Right cardiac atrium (tissue), 5 donors: Measurements from ENCODE around the gene TBX15. TPM values are rescaled to one million over a fixed set of nuclear protein-coding genes. Genes with fewer than 3 reads are reported as not detected.

Experiments used
- ATAC-seq, 2 donors: fragments of 200-7000 bp; cut with Tn5 transposase; one replicate each; pipeline versions ENCODE4 v1.8.0 to v1.9.1; 2020; ENCODE audit warnings: moderate library complexity in 2 of 2, mild to moderate bottlenecking in 1 of 2
- DNase-seq, 3 donors: peaks; one replicate each; pipeline ENCODE4 v3.0.0-alpha.2; 2020
- H3K27ac ChIP-seq: one replicate; pipeline ENCODE4 v1.5.1; 2013; ENCODE audit warnings: mild to moderate bottlenecking, low read length, control low read depth, moderate library complexity
- H3K27me3 ChIP-seq: one replicate; pipeline ENCODE4 v1.6.1; 2013; ENCODE audit not compliant: control insufficient read depth, insufficient read depth
- H3K4me1 ChIP-seq: one replicate; pipeline ENCODE4 v1.6.1; 2013; ENCODE audit warnings: low read length; ENCODE audit not compliant: control insufficient read depth, insufficient read depth
- H3K4me3 ChIP-seq: one replicate; pipeline ENCODE4 v1.5.1; 2013; ENCODE audit warnings: low read length, control low read depth
- H3K9me3 ChIP-seq: one replicate; pipeline ENCODE4 v1.6.1; 2013; ENCODE audit warnings: low read length; ENCODE audit not compliant: control insufficient read depth
- WGBS: extraction: QIAGEN DNeasy Blood & Tissue Kit; methylation state at CpG from one replicate; pipeline ENCODE4 v1.1.7; 2013; 5-methylcytosine and 5-hydroxymethylcytosine counted together
- intact Hi-C, 4 donors: fragments of 100-400 bp; cut with DNase I; formaldehyde crosslinking; loops; one replicate each; pipeline versions ENCODE4 v1.11.0 to v1.14.0; 2022 to 2023
- polyA plus RNA-seq: library from polyadenylated mRNA; stranded (reverse); fragments of 200-250 nt; gene quantifications from one replicate; pipeline ENCODE4 v1.2.3, GENCODE V29; 2013
- total RNA-seq, 4 donors: library from RNA; stranded (reverse); fragmentation: NEBNext Ultra II Directional; extraction: Animal tissue kit (Norgen Biotek cat#: 25700); gene quantifications; one replicate each; pipeline ENCODE4 v1.2.1, GENCODE V29; 2021
- donor health status: healthy with polysubstance abuse.
- donor health status: DM: no; HTN: yes; CAD: no.
- donor health status: DM: no; HTN: no; CAD: no.
- donor health status: DM: no; HTN: yes; CAD: no; lungs with severe emphysema.
- donor health status: DM: yes; HTN: yes; CAD: no.

TBX15 gene
- total and polyA plus RNA-seq, 5 donors = 1.1 to 4.4 (median 2.3) TPM

DNA sequence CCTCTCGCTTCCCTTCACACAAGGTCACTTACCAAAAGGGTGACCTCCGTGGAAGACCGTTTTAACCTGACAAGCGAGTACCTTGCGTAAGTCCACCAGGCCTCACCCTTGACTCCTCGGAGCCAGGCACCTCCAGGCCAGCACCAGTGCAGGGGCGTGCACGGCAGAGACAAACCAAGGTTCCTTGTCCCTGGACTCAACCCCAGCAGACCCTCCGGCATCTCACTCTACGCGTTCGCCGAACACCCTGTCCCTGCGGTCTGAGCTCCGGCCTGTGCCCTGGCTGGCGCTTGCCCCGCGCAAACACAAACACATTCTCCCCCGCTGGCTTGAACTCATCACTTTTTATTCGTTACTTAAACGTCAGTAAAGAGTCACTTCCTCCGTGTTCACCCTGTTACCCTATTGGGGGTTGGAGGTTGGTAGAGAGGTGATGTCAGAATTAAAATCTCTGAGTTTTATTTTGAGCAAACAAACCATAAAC, 4.5 kb downstream of the TBX15 start:
- Histone ChIP-seq H3K27me3 (no peaks in the 10 kb centered on the region), H3K4me1 (peaks cover 2% of the 10 kb centered on the region), H3K9me3 (no peaks in the 10 kb centered on the region), H3K27ac (no peak overlapping the region), H3K4me3 (no peak overlapping the region)
- ATAC-seq = no peak
- no peak for DNase-seq
- WGBS = 35% methylated on average over 22 of the region's 22 CpGs
- intact Hi-C loops = no loop called here

DNA sequence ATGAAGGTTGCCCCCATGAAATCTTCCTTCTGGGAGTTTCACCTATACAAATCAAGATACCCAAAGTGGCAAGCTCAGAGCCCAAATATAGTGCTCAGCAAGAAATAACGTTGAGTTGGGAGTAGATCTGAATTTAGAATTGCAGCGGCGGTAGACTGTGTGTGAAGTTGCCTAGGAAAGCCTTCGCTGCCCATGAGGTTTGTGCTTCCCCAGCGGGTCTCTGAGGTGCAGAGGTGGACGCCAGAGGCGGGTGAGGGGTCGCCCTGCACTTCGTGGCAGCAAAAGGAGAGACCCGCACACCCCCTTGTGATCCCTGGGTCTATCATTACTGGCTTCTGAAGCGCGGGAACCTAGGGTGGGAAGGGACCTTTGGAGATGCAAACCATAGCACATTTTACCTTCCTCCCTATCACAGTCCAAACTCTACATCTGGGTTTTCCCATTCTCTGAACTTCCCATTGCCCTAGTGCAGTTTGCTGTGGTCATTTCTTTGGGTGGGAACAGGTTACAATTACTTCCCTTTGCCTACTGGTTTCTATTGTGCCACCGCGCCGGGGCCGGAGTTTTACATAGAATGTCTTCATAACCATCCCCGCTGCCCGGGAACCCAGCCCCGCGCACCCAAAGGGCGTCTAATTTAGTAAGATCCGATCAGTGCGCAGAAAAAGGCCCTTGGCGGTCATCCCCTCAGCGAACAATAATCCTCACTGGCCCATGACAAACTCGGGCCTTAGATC, 5.2 kb downstream of the TBX15 start:
- Histone ChIP-seq H3K4me3 (no peak overlapping the region), H3K27ac (no peak overlapping the region), H3K27me3 (peaks cover 3% of the 10 kb centered on the region), H3K9me3 (no peaks in the 10 kb centered on the region), H3K4me1 (peaks cover 2% of the 10 kb centered on the region)
- 26% methylated on average over 26 of the region's 26 CpGs for WGBS
- intact Hi-C loops = no loop called here
- ATAC-seq (no peak), DNase-seq (no peak)

- ATAC-seq (no peak), DNase-seq (no peak)
- peaks cover 2% of the 10 kb centered on the region for H3K4me1 ChIP-seq
- no peak overlapping the region for H3K4me3 ChIP-seq
- peaks cover 3% of the 10 kb centered on the region for H3K27me3 ChIP-seq
- intact Hi-C loops = no loop called here
- H3K27ac ChIP-seq = no peak overlapping the region
- H3K9me3 ChIP-seq = no peaks in the 10 kb centered on the region
- 52% methylated on average over 6 of the region's 6 CpGs for WGBS
These were observed 5.9 kb downstream of the TBX15 start for GRCh38 chr1:118982266-118982665.

DNA sequence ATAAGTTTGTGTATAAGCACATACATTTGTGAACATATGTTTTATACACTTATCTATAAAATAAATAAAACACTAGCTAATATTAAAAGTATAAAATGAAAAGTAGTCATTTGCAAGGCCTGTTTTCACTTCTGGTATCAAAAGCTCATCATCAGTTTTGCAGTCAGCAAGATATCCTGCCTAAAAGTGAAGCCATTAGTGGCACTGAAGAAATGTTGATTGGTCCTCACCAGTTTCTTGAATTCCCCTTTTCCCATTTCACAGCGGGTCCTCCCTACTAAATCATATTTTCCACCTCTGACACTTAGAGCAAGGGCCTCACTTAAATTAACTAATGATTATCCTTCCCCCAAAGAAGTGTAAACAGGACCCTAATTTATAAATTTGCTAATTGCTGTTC, 6.7 kb downstream of the TBX15 start:
- 47% methylated on average over 1 of the region's 1 CpG for WGBS
- Histone ChIP-seq H3K4me1 (peaks cover 2% of the 10 kb centered on the region), H3K9me3 (no peaks in the 10 kb centered on the region), H3K27me3 (peaks cover 3% of the 10 kb centered on the region), H3K27ac (no peak overlapping the region), H3K4me3 (no peak overlapping the region)
- ATAC-seq (no peak), DNase-seq (no peak)
- intact Hi-C loops = no loop called here

DNA sequence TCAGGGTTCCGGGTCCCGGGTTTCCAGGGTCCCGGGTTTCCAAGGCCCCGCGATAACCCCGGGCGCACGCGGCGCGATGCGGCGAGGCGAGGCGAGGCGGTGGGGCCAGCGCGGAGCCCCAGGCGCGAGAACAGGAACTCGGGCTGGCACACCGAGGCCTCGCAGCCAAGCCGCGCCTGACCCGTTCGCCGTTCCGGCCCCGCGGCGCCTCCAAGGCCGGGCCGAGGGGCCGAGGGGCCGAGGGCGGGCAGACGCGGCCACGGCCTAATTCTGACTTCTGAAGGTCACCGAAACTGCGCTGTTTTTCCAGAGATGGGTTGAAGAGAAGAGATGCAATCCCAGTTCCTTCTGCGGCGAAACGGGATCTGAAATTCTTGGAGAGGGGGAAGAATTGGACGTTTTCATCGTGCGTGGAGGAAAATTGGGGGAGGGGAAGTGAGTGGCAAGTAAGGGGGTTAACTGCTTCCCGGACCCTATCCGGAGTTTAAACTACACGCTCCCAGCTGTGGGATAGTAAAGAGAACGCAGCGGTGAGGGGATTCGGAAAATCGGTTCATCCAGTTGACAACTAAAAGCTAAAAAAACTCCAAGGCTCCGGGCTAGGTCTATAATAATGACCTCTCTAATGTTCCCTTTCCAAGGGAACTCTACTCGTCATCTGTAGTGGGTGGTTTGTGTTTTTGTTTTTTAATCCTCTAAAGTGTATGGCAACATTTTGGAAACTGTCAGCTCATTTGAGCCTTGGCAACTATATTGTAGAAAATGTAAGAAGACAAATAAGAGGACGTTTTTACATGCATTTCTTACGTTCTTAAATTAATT, 8.2 kb downstream of the TBX15 start:
- no peak overlapping the region for H3K27ac ChIP-seq
- H3K4me1 ChIP-seq = no peaks in the 10 kb centered on the region
- ATAC-seq (no peak), DNase-seq (no peak)
- WGBS = 18% methylated on average over 59 of the region's 59 CpGs
- H3K9me3 ChIP-seq = no peaks in the 10 kb centered on the region
- intact Hi-C loops = loop anchor here in 1 of 4 donors (10.0 kb wide), 1 partner anchor 85 kb away; no protein-coding TSS in a partner anchor
- peaks cover 3% of the 10 kb centered on the region for H3K27me3 ChIP-seq
- peak overlapping the region; percentile 31 for H3K4me3 ChIP-seq

GRCh38 chr1:118978914-118979701, 9.0 kb downstream of the TBX15 start:
- Histone ChIP-seq H3K27me3 (peaks cover 3% of the 10 kb centered on the region), H3K27ac (no peak overlapping the region), H3K4me1 (no peaks in the 10 kb centered on the region)

DNA sequence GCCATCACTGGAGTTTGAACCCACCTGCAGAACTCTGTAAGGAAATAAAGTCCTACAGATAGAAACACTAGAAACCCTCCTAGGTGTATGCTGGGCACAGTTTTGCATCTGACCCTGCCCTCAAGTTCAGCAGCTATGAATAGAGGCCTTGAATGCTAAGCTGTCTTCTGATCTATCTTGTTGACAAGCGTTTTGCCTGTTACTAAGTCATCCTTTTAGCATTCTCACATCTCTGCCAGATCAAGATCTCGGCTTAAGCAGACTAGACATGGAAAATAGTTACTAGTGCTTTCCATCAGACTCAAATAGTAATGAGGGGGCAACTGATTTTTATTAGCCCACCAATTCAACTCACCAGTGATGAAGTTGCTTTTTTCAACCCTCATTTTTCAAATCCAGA, 10.5 kb downstream of the TBX15 start:
- intact Hi-C loops = loop anchor here in 1 of 4 donors (10.0 kb wide), 1 partner anchor 83 kb away; no protein-coding TSS in a partner anchor
- ATAC-seq = no peak
- no peaks in the 10 kb centered on the region for H3K4me1 ChIP-seq
- no peaks in the 10 kb centered on the region for H3K9me3 ChIP-seq
- 76% methylated on average over 2 of the region's 2 CpGs for WGBS
- peaks cover 3% of the 10 kb centered on the region for H3K27me3 ChIP-seq
- no peak for DNase-seq
- H3K27ac ChIP-seq = no peak overlapping the region
- no peak overlapping the region for H3K4me3 ChIP-seq

More at GRCh38 chr1:118978914-118979701, 9.0 kb downstream of the TBX15 start:
- intact Hi-C loops = loop anchor here in 1 of 4 donors (10.0 kb wide), 1 partner anchor 84 kb away; no protein-coding TSS in a partner anchor
- ATAC-seq (no peak), DNase-seq (no peak)
- Histone ChIP-seq H3K4me3 (peak overlapping the region; percentile 31), H3K9me3 (no peaks in the 10 kb centered on the region)
- WGBS = 33% methylated on average over 23 of the region's 23 CpGs

GRCh38 chr1:118974661-118975060, 13.5 kb downstream of the TBX15 start:
- H3K9me3 ChIP-seq = no peaks in the 10 kb centered on the region
- H3K4me1 ChIP-seq = no peaks in the 10 kb centered on the region
- ATAC-seq (no peak), DNase-seq (no peak)
- H3K27ac ChIP-seq = no peak overlapping the region
- 66% methylated on average over 4 of the region's 4 CpGs for WGBS
- peaks cover 3% of the 10 kb centered on the region for H3K27me3 ChIP-seq
- intact Hi-C loops = loop anchor here in 1 of 4 donors (10.0 kb wide), 1 partner anchor 80 kb away; no protein-coding TSS in a partner anchor
- H3K4me3 ChIP-seq = no peak overlapping the region

GRCh38 chr1:118973531-118974137, 14.5 kb downstream of the TBX15 start:
- Histone ChIP-seq H3K27me3 (peaks cover 3% of the 10 kb centered on the region), H3K9me3 (no peaks in the 10 kb centered on the region), H3K27ac (no peak overlapping the region), H3K4me1 (no peaks in the 10 kb centered on the region), H3K4me3 (no peak overlapping the region)
- peak in 1 of 3 donors; percentile 55 for DNase-seq
- intact Hi-C loops = loop anchor here in 1 of 4 donors (10.0 kb wide), 1 partner anchor 79 kb away; no protein-coding TSS in a partner anchor
- ATAC-seq = peak in 1 of 2 donors; percentile 42
- 65% methylated on average over 5 of the region's 5 CpGs for WGBS

GRCh38 chr1:118973032-118973431, 15.1 kb downstream of the TBX15 start:
- H3K4me3 ChIP-seq = no peak overlapping the region
- H3K4me1 ChIP-seq = no peaks in the 10 kb centered on the region
- intact Hi-C loops = loop anchor here in 1 of 4 donors (10.0 kb wide), 1 partner anchor 78 kb away; no protein-coding TSS in a partner anchor
- WGBS = 75% methylated on average over 1 of the region's 1 CpG
- no peaks in the 10 kb centered on the region for H3K9me3 ChIP-seq
- DNase-seq (no peak), ATAC-seq (no peak)
- no peak overlapping the region for H3K27ac ChIP-seq
- no peaks in the 10 kb centered on the region for H3K27me3 ChIP-seq
